Mesothelial cell of epicardium (in vitro differentiated cells): ENCODE data around the gene CNN2. TPM values are rescaled to one million over a fixed set of nuclear protein-coding genes. Genes with fewer than 3 reads are reported as not detected.

Source experiments
- DNase-seq, 2 experiments: peaks; one replicate each; pipeline ENCODE4 v3.0.0; 2021; ENCODE audit warnings: low spot score in 2 of 2; ENCODE audit not compliant: unreplicated experiment in 2 of 2
- H3K27ac Mint-ChIP-seq: 2 replicates; pipeline ENCODE4 v1.8.0; 2021; ENCODE audit warnings: mixed read lengths
- H3K27me3 Mint-ChIP-seq: 2 replicates; pipeline ENCODE4 v1.8.0; 2021; ENCODE audit warnings: low read depth, mixed read lengths
- H3K36me3 Mint-ChIP-seq: 2 replicates; pipeline ENCODE4 v1.8.0; 2021; ENCODE audit warnings: mixed read lengths
- H3K4me1 Mint-ChIP-seq: 2 replicates; pipeline ENCODE4 v1.8.0; 2021; ENCODE audit warnings: mixed read lengths
- H3K4me3 Mint-ChIP-seq: 2 replicates; pipeline ENCODE4 v1.8.0; 2021; ENCODE audit warnings: mild to moderate bottlenecking, moderate library complexity, mixed read lengths
- H3K9me3 Mint-ChIP-seq: 2 replicates; pipeline ENCODE4 v1.8.0; 2021; ENCODE audit warnings: mixed read lengths
- CTCF ChIP-seq: fragments of 200-600 bp; sonication (generic); IDR thresholded peaks from one replicate; pipeline ENCODE4 v1.5.0; 2021; ENCODE audit warnings: antibody characterized with exemption; ENCODE audit not compliant: unreplicated experiment
- total RNA-seq: library from RNA; stranded (reverse); gene quantifications from 3 replicates; pipeline ENCODE4 v1.2.1, GENCODE V29; 2021

CNN2 gene
- total RNA-seq, 1 donor from 2014 or later, result 501 TPM

GRCh38 chr19:1047696-1048147, 21.3 kb downstream of the CNN2 start:
- Mint-ChIP-seq H3K4me3 (no peak overlapping the region), H3K27me3 (no peaks in the 10 kb centered on the region), H3K4me1 (peaks cover under 1% of the 10 kb centered on the region), H3K27ac (no peak overlapping the region), H3K36me3 (no peaks in the 10 kb centered on the region), H3K9me3 (no peaks in the 10 kb centered on the region)
- TF ChIP-seq CTCF, result no peak
- no peak for DNase-seq

DNA sequence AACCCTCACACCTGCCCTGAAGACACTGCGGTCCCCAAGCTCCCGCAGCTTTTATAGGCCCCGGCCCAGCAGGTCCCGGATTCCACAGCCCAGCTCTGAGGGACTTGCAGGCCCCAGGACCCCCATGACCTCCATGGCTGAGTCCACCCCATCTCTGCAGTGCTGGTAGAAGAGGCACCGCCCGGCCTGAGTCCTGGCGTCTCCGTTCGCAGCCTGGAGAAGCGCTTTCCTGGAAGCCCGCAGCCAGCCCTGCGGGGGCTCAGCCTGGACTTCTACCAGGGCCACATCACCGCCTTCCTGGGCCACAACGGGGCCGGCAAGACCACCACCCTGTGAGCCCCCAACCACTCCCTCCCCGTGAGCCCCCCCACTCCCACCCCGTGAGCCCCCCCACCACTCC, 22.7 kb downstream of the CNN2 start:
- no peak for DNase-seq
- Mint-ChIP-seq H3K9me3 (no peaks in the 10 kb centered on the region), H3K27ac (no peak overlapping the region), H3K4me1 (no peaks in the 10 kb centered on the region), H3K27me3 (no peaks in the 10 kb centered on the region), H3K4me3 (no peak overlapping the region), H3K36me3 (no peaks in the 10 kb centered on the region)
- TF ChIP-seq CTCF, result no peak

GRCh38 chr19:1049800-1050199, 23.4 kb downstream of the CNN2 start:
- H3K36me3 Mint-ChIP-seq, result no peaks in the 10 kb centered on the region
- H3K4me3 Mint-ChIP-seq, result no peak overlapping the region
- no peaks in the 10 kb centered on the region for H3K27me3 Mint-ChIP-seq
- no peak overlapping the region for H3K27ac Mint-ChIP-seq
- no peaks in the 10 kb centered on the region for H3K9me3 Mint-ChIP-seq
- TF ChIP-seq CTCF, result no peak
- no peaks in the 10 kb centered on the region for H3K4me1 Mint-ChIP-seq
- no peak for DNase-seq

GRCh38 chr19:1050989-1051788, 24.8 kb downstream of the CNN2 start:
- Mint-ChIP-seq H3K27ac (peak overlapping the region; percentile 37), H3K9me3 (no peaks in the 10 kb centered on the region), H3K4me1 (no peaks in the 10 kb centered on the region), H3K36me3 (no peaks in the 10 kb centered on the region), H3K27me3 (no peaks in the 10 kb centered on the region), H3K4me3 (no peak overlapping the region)
- no peak for DNase-seq
- no peak for TF ChIP-seq CTCF

DNA sequence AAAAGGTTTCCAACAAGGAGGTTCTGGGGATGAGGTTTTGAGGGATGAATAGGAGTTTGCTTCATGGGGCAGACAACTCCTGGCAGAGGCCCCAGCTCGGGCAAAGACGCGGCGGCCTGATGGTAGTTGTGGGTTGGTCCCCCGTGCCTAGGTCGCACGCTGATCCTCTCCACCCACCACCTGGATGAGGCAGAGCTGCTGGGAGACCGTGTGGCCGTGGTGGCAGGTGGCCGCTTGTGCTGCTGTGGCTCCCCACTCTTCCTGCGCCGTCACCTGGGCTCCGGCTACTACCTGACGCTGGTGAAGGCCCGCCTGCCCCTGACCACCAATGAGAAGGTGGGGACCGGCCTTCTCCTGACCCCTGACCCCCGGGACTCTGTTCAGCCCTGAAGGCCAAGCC, 25.4 kb downstream of the CNN2 start:
- Mint-ChIP-seq H3K9me3 (no peaks in the 10 kb centered on the region), H3K4me1 (no peaks in the 10 kb centered on the region), H3K4me3 (no peak overlapping the region), H3K27me3 (no peaks in the 10 kb centered on the region), H3K27ac (peak overlapping the region; percentile 37), H3K36me3 (no peaks in the 10 kb centered on the region)
- no peak for DNase-seq
- TF ChIP-seq CTCF, result no peak
